Measurements from ENCODE around the gene PLBD1. TPM values are rescaled to one million over a fixed set of nuclear protein-coding genes. Genes with fewer than 3 reads are reported as not detected.

Gene PLBD1
- total RNA-seq, 1 donor = 4.7 TPM

DNA sequence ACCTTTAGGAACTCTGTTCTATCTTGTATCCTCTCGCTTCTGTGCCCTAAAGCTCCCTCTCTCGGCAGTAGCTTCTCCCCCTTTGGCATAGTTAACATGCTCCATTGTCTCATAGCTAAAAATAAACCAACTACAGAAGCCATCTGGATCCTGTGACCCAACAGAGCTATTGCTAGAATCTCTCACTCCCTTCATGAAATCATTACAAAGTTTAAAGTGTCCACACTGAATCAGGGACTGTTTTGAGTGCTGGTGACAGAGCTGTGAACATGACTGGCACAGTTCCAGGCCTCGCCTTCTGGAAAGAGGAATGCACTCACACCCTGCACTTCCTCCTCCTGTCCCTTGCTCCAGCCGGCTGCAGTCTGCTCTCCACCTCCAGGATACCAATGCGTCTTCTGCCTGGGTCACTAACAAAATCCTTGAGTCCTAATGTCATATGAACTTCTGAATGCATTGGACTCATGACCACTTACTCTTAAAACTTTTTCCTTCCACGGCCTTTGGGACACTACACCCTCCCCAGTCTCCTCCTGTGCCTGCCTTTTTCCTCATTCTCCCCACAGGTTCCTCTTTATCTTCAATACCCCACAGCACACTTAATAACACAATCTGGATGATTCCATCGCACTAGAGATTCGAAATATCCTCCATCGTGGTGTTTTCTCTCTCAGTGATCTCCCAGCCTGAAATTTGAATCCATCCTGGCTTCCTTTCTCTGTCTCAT, 13.2 kb downstream of the PLBD1 start:
- no peak overlapping the region for H3K27ac ChIP-seq (ENCODE audit: low read depth, low read length)
- TF ChIP-seq, protein P1, sequence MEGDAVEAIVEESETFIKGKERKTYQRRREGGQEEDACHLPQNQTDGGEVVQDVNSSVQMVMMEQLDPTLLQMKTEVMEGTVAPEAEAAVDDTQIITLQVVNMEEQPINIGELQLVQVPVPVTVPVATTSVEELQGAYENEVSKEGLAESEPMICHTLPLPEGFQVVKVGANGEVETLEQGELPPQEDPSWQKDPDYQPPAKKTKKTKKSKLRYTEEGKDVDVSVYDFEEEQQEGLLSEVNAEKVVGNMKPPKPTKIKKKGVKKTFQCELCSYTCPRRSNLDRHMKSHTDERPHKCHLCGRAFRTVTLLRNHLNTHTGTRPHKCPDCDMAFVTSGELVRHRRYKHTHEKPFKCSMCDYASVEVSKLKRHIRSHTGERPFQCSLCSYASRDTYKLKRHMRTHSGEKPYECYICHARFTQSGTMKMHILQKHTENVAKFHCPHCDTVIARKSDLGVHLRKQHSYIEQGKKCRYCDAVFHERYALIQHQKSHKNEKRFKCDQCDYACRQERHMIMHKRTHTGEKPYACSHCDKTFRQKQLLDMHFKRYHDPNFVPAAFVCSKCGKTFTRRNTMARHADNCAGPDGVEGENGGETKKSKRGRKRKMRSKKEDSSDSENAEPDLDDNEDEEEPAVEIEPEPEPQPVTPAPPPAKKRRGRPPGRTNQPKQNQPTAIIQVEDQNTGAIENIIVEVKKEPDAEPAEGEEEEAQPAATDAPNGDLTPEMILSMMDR (IDR thresholded peaks at IDR 0.05; ENCODE audit: extremely low read depth, low read depth, low read length) = no peak
- no peaks in the 10 kb centered on the region for H4K20me1 ChIP-seq (ENCODE audit: insufficient read depth, low read length)
- H3K4me1 ChIP-seq (ENCODE audit: insufficient read depth, low read length) = no peaks in the 10 kb centered on the region
- no peaks in the 10 kb centered on the region for H3K9me3 ChIP-seq (ENCODE audit: low read depth, low read length)
- DNase-seq (ENCODE audit: insufficient read length, low spot score, missing footprints) = no peak
- H2AFZ ChIP-seq (ENCODE audit: low read length) = no peak overlapping the region
- no peak overlapping the region for H3K4me2 ChIP-seq (ENCODE audit: insufficient read depth, low read length)
- no peaks in the 10 kb centered on the region for H3K36me3 ChIP-seq (ENCODE audit: insufficient read depth, low read length)
- no peaks in the 10 kb centered on the region for H3K79me2 ChIP-seq (ENCODE audit: insufficient read depth, low read length)
- no peak overlapping the region for H3K4me3 ChIP-seq (ENCODE audit: insufficient read depth, low read length)
- H3K27me3 ChIP-seq (ENCODE audit: insufficient read depth, low read length) = no peaks in the 10 kb centered on the region

DNA sequence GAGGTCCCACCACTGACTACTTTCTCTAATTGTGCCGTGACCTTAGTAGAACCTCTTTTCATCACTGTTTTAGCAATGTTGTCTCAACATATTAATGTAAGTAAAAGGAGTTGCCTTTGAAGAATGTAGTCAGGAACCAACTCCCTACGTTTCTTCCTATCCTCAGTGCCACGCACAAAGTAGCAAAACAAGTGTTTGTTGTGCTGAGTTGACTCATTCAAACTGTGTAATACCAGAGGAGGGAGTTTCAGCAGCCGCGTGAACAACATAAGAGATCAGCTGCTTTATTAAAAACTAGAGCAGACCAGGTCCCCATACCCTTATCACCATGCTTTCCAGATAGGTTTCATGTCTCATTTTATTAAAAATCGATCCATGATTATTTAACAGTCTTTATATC, 19.1 kb downstream of the PLBD1 start:
- H3K4me2 ChIP-seq (ENCODE audit: insufficient read depth, low read length) = no peak overlapping the region
- no peaks in the 10 kb centered on the region for H3K4me1 ChIP-seq (ENCODE audit: insufficient read depth, low read length)
- DNase-seq (ENCODE audit: insufficient read length, low spot score, missing footprints) = no peak
- TF ChIP-seq, protein P1 (IDR thresholded peaks at IDR 0.05; ENCODE audit: extremely low read depth, low read depth, low read length) = no peak
- no peaks in the 10 kb centered on the region for H3K9me3 ChIP-seq (ENCODE audit: low read depth, low read length)
- H4K20me1 ChIP-seq (ENCODE audit: insufficient read depth, low read length) = no peaks in the 10 kb centered on the region
- no peak overlapping the region for H2AFZ ChIP-seq (ENCODE audit: low read length)
- no peaks in the 10 kb centered on the region for H3K36me3 ChIP-seq (ENCODE audit: insufficient read depth, low read length)
- H3K27me3 ChIP-seq (ENCODE audit: insufficient read depth, low read length) = no peaks in the 10 kb centered on the region
- no peaks in the 10 kb centered on the region for H3K79me2 ChIP-seq (ENCODE audit: insufficient read depth, low read length)
- H3K27ac ChIP-seq (ENCODE audit: low read depth, low read length) = no peak overlapping the region
- H3K4me3 ChIP-seq (ENCODE audit: insufficient read depth, low read length) = no peak overlapping the region

DNA sequence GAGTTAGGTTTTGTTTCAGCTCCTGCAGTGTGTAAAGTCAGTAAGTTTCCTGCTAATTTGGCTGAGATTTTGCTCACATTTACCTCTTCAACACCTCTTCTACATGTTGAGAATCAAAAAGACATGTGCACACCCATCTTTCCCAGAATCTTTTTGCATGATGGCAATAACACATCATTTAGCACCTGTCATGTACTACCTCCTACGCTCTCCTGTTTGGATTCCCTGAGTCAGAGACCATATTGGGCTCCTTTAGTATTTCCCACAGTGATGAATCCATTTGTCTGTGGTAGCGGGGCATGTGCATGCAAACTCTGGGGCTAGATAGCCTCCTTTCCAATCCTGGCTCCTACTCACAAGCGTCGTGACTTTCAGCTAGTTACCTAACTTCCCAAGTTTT, 20.1 kb downstream of the PLBD1 start:
- no peak for DNase-seq (ENCODE audit: insufficient read length, low spot score, missing footprints)
- no peak overlapping the region for H3K4me3 ChIP-seq (ENCODE audit: insufficient read depth, low read length)
- H3K4me1 ChIP-seq (ENCODE audit: insufficient read depth, low read length) = no peaks in the 10 kb centered on the region
- no peaks in the 10 kb centered on the region for H3K27me3 ChIP-seq (ENCODE audit: insufficient read depth, low read length)
- H3K27ac ChIP-seq (ENCODE audit: low read depth, low read length) = no peak overlapping the region
- H2AFZ ChIP-seq (ENCODE audit: low read length) = no peak overlapping the region
- H3K79me2 ChIP-seq (ENCODE audit: insufficient read depth, low read length) = no peaks in the 10 kb centered on the region
- TF ChIP-seq, protein P1 (IDR thresholded peaks at IDR 0.05; ENCODE audit: extremely low read depth, low read depth, low read length) = no peak
- no peaks in the 10 kb centered on the region for H3K9me3 ChIP-seq (ENCODE audit: low read depth, low read length)
- H3K4me2 ChIP-seq (ENCODE audit: insufficient read depth, low read length) = no peak overlapping the region
- H3K36me3 ChIP-seq (ENCODE audit: insufficient read depth, low read length) = no peaks in the 10 kb centered on the region
- H4K20me1 ChIP-seq (ENCODE audit: insufficient read depth, low read length) = no peaks in the 10 kb centered on the region

DNA sequence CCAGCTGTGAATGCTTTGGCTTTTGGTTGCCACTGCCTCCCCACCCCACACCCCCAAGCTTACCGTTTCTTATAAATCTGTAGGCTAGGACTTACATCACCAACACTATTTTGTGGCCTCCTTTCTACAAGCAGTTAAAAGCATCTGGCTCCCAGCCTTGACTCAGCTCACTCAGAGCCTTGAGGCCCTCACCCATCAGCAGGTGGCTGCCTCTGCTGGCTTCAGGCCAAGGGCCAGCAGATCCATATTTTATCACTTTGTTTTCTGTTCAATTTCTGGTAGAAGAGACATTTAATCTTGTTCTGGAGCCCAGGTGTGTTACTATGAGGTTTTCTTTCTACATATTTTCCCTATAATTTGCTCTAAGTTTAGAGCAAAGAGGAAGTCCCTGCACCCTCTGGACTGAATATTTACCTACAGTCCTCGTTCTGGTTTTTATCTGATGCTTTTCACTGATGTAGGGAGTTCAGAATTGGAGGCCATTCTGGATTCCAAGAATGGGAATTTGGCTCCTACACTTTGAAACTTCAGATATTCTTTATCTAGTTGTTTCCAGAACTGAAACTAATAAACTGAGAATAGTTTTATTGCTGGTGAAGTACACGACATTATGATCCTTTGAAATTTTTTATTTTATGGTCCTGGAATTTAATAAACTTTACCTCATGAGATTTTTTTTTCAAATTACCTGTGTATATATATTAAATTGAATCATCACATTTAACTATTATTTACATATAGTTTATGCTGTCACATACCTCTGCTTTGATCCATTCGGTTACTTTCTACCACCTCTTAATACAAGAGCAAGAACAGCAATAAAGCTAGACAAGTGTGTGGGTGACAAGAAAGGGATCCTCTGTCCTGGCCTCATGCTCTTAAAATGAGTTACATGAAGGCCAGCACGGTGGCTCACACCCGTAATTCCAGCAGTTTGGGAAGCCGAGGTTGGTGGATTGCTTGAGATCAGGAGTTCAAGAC, 22.2 kb downstream of the PLBD1 start:
- H3K4me3 ChIP-seq (ENCODE audit: insufficient read depth, low read length) = no peak overlapping the region
- H3K27ac ChIP-seq (ENCODE audit: low read depth, low read length) = no peak overlapping the region

More for the DNA sequence above, 22.2 kb downstream of the PLBD1 start:
- H4K20me1 ChIP-seq (ENCODE audit: insufficient read depth, low read length) = no peaks in the 10 kb centered on the region
- H3K36me3 ChIP-seq (ENCODE audit: insufficient read depth, low read length) = no peaks in the 10 kb centered on the region
- H3K4me1 ChIP-seq (ENCODE audit: insufficient read depth, low read length) = no peaks in the 10 kb centered on the region
- no peak for DNase-seq (ENCODE audit: insufficient read length, low spot score, missing footprints)
- no peaks in the 10 kb centered on the region for H3K79me2 ChIP-seq (ENCODE audit: insufficient read depth, low read length)
- no peaks in the 10 kb centered on the region for H3K9me3 ChIP-seq (ENCODE audit: low read depth, low read length)
- no peak overlapping the region for H3K4me2 ChIP-seq (ENCODE audit: insufficient read depth, low read length)
- H2AFZ ChIP-seq (ENCODE audit: low read length) = no peak overlapping the region
- H3K27me3 ChIP-seq (ENCODE audit: insufficient read depth, low read length) = no peaks in the 10 kb centered on the region
- TF ChIP-seq, protein P1 (IDR thresholded peaks at IDR 0.05; ENCODE audit: extremely low read depth, low read depth, low read length) = no peak

Data from osteoblast (primary cell).